T-cell (primary cell): ENCODE results near the gene PCDHGA3. TPM values are rescaled to one million over a fixed set of nuclear protein-coding genes. Genes with fewer than 3 reads are reported as not detected.

Experiments used
- ATAC-seq, 4 experiments: fragments of 200-7000 bp in 3 of 4; fragments of 150-1000 bp in 1 of 4; cut with Tn5 transposase; replicated peaks in 1 of 4; 1 replicate in 3 of 4; 2 replicates in 1 of 4; pipeline ENCODE4 v1.10.0; 2021; ENCODE audit warnings: moderate library complexity in 3 of 4, mild to moderate bottlenecking in 2 of 4, moderate number of reproducible peaks in 1 of 4
- CTCF ChIA-PET, 2 donors: fragments of 300-600 bp; sonication (Branson Sonifier 250); formaldehyde crosslinking; loops; one replicate each; lab custom pipeline; 2022; ENCODE audit warnings: antibody characterized with exemption in 2 of 2; lab: Charles Lee
- POLR2A ChIA-PET, 2 donors: fragments of 300-600 bp; sonication (Branson Sonifier 250); formaldehyde crosslinking; loops; one replicate each; lab custom pipeline; 2022; ENCODE audit warnings: antibody characterized with exemption in 2 of 2; lab: Charles Lee
- DNase-seq, 35 experiments: peaks; one replicate each; pipeline versions ENCODE4 v3.0.0 to v3.0.0-alpha.2; 2013 to 2023
- H3K27ac ChIP-seq: one replicate; pipeline ENCODE4 v1.5.1; 2013; ENCODE audit warnings: low read length
- H3K27me3 ChIP-seq, 2 experiments: replicated peaks in 1 of 2; 1 replicate in 1 of 2; 2 replicates in 1 of 2; pipeline versions ENCODE4 v1.6.1 to v1.7.0; 2013; ENCODE audit warnings: low read length in 1 of 2, mixed read lengths in 1 of 2; ENCODE audit not compliant: control insufficient read depth in 2 of 2, insufficient read depth in 2 of 2; ENCODE audit errors: extremely low read depth in 1 of 2
- H3K36me3 ChIP-seq, 2 donors: 1 replicate in 1 of 2; 2 replicates in 1 of 2; pipeline versions ENCODE4 v1.6.1 to v1.7.0; 2013; ENCODE audit warnings: low read length in 1 of 2; ENCODE audit not compliant: control insufficient read depth in 2 of 2, insufficient read depth in 1 of 2; ENCODE audit errors: extremely low read depth in 1 of 2
- H3K4me1 ChIP-seq, 2 experiments: 1 replicate in 1 of 2; 2 replicates in 1 of 2; pipeline versions ENCODE4 v1.6.1 to v1.7.0; 2013; ENCODE audit warnings: low read length in 2 of 2, mixed read lengths in 1 of 2; ENCODE audit not compliant: insufficient read depth in 2 of 2, control insufficient read depth in 1 of 2; ENCODE audit errors: extremely low read depth in 1 of 2
- H3K4me3 ChIP-seq, 2 donors: 1 replicate in 1 of 2; 2 replicates in 1 of 2; pipeline versions ENCODE4 v1.5.1 to v1.7.0; 2013; ENCODE audit warnings: mild to moderate bottlenecking in 2 of 2, low read length in 1 of 2, moderate library complexity in 1 of 2; ENCODE audit not compliant: control insufficient read depth in 1 of 2; ENCODE audit errors: extremely low read depth in 1 of 2
- H3K9me3 ChIP-seq: 2 replicates; pipeline ENCODE4 v1.7.0; 2013
- H3K27ac Mint-ChIP-seq, 2 donors: one replicate each; pipeline ENCODE4 v1.8.0; 2020 to 2021; ENCODE audit warnings: mild to moderate bottlenecking in 2 of 2, mixed read lengths in 2 of 2
- H3K27me3 Mint-ChIP-seq, 2 donors: one replicate each; pipeline ENCODE4 v1.8.0; 2021 to 2022; ENCODE audit warnings: mixed read lengths in 2 of 2
- H3K36me3 Mint-ChIP-seq: one replicate; pipeline ENCODE4 v1.8.0; 2021; ENCODE audit warnings: mixed read lengths
- H3K4me1 Mint-ChIP-seq, 3 donors: one replicate each; pipeline ENCODE4 v1.8.0; 2020 to 2022; ENCODE audit warnings: mixed read lengths in 3 of 3, mild to moderate bottlenecking in 1 of 3
- H3K4me3 Mint-ChIP-seq, 3 donors: one replicate each; pipeline ENCODE4 v1.8.0; 2020 to 2022; ENCODE audit warnings: mild to moderate bottlenecking in 3 of 3, mixed read lengths in 3 of 3, moderate library complexity in 3 of 3
- H3K9me3 Mint-ChIP-seq, 3 donors: one replicate each; pipeline ENCODE4 v1.8.0; 2020 to 2022; ENCODE audit warnings: mixed read lengths in 3 of 3
- WGBS: methylation state at CpG from one replicate; pipeline ENCODE4 v1.1.5; 2013; ENCODE audit warnings: missing lambda C conversion rate; ENCODE audit not compliant: insufficient coverage; 5-methylcytosine and 5-hydroxymethylcytosine counted together
- total RNA-seq, 35 experiments: library from RNA in 6 of 35; stranded (reverse) in 6 of 35; fragments of 120-200 nt in 1 of 35; gene quantifications; one replicate each; pipeline versions ENCODE4 v1.2.1 to v1.2.4 and lab custom pipeline; 2013 to 2026

PCDHGA3 gene
- total RNA-seq, 5 donors from 2014 or later (not counting 1 experiment from before 2014, with no cell fraction given), result 0.09 to 0.20 TPM; not detected in 3

GRCh38 chr5:141360685-141361084, 17.1 kb downstream of the PCDHGA3 start:
- Histone ChIP-seq H3K4me1 (no peaks in the 10 kb centered on the region), H3K27ac (no peak overlapping the region), H3K4me3 (peak overlapping the region in 1 of 2 donors; percentile 58), H3K9me3 (peaks cover 8% of the 10 kb centered on the region), H3K36me3 (peaks cover 0 to 4% of the 10 kb centered on the region in 2 donors), H3K27me3 (peaks cover 29 to 54% of the 10 kb centered on the region in 2 experiments)
- Mint-ChIP-seq H3K27me3 (peaks cover 74 to 91% of the 10 kb centered on the region in 2 donors), H3K4me1 (peaks cover 0 to 2% (median 0%) of the 10 kb centered on the region in 3 donors), H3K36me3 (peaks cover 20% of the 10 kb centered on the region), H3K27ac (no peak overlapping the region), H3K4me3 (no peak overlapping the region), H3K9me3 (peaks cover 28 to 55% (median 54%) of the 10 kb centered on the region in 3 donors)
- ChIA-PET CTCF (interaction anchor here in 1 of 2 donors (1.1 kb wide), 1 partner anchor 203 kb away, joined by 8 read pairs; no protein-coding TSS in a partner anchor), POLR2A (no interaction called here)
- DNase-seq (no peak), ATAC-seq (no peak)
- WGBS, result 64% methylated on average over 11 of the region's 15 CpGs

DNA sequence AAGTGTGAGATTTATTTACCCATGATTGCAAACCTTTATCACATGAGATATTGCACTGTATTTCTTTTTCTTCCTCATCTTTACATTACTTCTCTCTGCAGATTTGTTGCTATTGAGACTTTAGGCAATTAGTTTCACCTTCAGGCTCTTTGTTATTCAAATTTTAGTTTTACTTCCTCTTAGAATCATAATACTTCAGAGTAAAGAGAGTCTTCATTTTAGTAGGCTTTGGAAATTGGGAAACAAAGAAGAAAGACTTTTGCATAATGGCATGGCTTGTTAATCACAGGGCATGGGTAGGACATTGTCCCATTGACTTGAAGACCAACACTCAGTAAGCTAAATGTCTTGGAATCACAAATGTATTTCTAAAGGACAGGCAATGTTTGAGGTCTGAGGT, 19.1 kb downstream of the PCDHGA3 start:
- Histone ChIP-seq H3K27ac (no peak overlapping the region), H3K4me1 (no peaks in the 10 kb centered on the region), H3K27me3 (peaks cover 36 to 52% of the 10 kb centered on the region in 2 experiments), H3K9me3 (peaks cover 11% of the 10 kb centered on the region), H3K36me3 (peaks cover 0 to 4% of the 10 kb centered on the region in 2 donors), H3K4me3 (no peak overlapping the region)
- ChIA-PET POLR2A (no interaction called here), CTCF (no interaction called here)
- peak overlapping the region in 1 of 3 donors; percentile 7 for H3K4me3 Mint-ChIP-seq
- H3K4me1 Mint-ChIP-seq, result peaks cover 0 to 2% (median 0%) of the 10 kb centered on the region in 3 donors
- H3K27me3 Mint-ChIP-seq, result peaks cover 74 to 85% of the 10 kb centered on the region in 2 donors
- H3K36me3 Mint-ChIP-seq, result peaks cover 20% of the 10 kb centered on the region
- H3K27ac Mint-ChIP-seq, result no peak overlapping the region
- ATAC-seq (no peak), DNase-seq (no peak)
- H3K9me3 Mint-ChIP-seq, result peaks cover 23 to 48% (median 47%) of the 10 kb centered on the region in 3 donors

DNA sequence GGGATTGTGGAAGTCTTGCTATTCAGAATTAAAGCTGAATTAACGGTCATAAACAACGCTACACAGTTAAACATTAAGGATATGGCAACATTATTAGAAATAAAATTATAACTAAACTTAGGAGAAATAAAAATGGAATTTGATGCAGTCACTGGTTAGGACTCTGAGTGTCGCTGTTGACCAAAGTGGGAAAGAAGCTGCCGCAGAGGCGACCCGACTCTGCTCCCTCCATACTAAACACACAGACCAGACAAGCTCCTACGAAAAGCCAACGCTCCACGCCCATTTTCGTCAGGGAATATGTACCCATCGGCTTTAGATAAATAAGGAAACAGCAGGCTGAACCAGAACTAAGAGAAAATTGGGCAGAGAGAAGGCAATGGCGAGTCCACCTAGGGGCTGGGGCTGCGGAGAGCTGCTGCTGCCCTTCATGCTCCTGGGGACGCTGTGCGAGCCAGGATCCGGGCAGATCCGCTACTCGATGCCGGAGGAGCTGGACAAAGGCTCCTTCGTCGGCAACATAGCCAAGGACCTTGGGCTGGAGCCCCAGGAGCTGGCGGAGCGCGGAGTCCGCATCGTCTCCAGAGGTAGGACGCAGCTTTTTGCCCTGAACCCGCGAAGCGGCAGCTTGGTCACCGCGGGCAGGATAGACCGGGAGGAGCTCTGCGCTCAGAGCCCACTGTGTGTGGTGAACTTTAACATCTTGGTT, 20.5 kb downstream of the PCDHGA3 start, which contains the start of gene PCDHGA5:
Gene PCDHGA5 (plus strand): TSS at position 211 of the 709 bp plus-strand sequence. CDS start 169 bp downstream, at position 380.
- H3K4me3 ChIP-seq, result peak within 1 kb of the TSS in 1 of 2 donors; percentile 44
- H3K4me1 ChIP-seq, result no peaks in the 10 kb centered on the region
- Mint-ChIP-seq H3K27ac (no peak within 1 kb of the TSS), H3K9me3 (peaks cover 19 to 44% (median 41%) of the 10 kb centered on the region in 3 donors), H3K36me3 (peaks cover 20% of the 10 kb centered on the region), H3K4me3 (peak within 1 kb of the TSS in 1 of 3 donors; percentile 11), H3K27me3 (peaks cover 66 to 84% of the 10 kb centered on the region in 2 donors), H3K4me1 (peaks cover 0 to 2% (median 0%) of the 10 kb centered on the region in 3 donors)
- ChIA-PET CTCF (no interaction called here), POLR2A (no interaction called here)
- H3K27me3 ChIP-seq, result peaks cover 39 to 48% of the 10 kb centered on the region in 2 experiments
- WGBS, result 36% methylated on average over 27 of the region's 34 CpGs
- DNase-seq (no peak), ATAC-seq (no peak)
- H3K9me3 ChIP-seq, result peaks cover 11% of the 10 kb centered on the region
- H3K36me3 ChIP-seq, result peaks cover 0 to 4% of the 10 kb centered on the region in 2 donors
- H3K27ac ChIP-seq, result no peak within 1 kb of the TSS

DNA sequence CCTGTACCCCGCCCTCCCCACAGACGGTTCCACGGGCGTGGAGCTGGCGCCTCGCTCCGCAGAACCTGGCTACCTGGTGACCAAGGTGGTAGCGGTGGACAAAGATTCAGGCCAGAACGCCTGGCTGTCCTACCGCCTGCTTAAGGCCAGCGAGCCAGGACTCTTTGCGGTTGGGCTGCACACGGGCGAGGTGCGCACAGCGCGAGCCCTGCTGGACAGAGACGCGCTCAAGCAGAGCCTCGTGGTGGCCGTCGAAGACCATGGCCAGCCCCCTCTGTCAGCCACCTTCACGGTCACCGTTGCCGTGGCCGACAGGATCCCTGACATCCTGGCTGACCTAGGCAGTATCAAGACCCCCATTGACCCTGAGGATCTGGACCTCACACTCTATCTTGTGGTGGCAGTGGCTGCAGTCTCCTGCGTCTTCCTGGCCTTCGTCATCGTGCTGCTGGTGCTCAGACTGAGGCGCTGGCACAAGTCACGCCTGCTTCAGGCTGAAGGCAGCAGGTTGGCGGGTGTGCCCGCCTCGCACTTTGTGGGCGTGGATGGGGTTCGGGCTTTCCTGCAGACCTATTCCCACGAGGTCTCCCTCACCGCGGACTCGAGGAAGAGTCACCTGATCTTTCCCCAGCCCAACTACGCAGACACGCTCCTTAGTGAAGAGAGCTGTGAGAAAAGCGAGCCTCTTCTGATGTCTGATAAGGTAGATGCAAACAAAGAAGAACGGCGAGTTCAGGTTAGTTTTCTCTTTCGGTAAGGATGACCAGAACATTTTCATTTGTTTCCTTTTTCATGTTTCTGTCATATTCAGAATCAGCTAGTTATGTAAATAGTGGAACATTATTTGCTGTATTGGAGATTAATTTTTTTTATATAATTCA, 22.6 kb downstream of the PCDHGA3 start:
- peaks cover 0 to 8% of the 10 kb centered on the region in 2 donors for H3K36me3 ChIP-seq
- H3K9me3 Mint-ChIP-seq, result peaks cover 13 to 33% (median 28%) of the 10 kb centered on the region in 3 donors
- CTCF ChIA-PET, result no interaction called here

DNA sequence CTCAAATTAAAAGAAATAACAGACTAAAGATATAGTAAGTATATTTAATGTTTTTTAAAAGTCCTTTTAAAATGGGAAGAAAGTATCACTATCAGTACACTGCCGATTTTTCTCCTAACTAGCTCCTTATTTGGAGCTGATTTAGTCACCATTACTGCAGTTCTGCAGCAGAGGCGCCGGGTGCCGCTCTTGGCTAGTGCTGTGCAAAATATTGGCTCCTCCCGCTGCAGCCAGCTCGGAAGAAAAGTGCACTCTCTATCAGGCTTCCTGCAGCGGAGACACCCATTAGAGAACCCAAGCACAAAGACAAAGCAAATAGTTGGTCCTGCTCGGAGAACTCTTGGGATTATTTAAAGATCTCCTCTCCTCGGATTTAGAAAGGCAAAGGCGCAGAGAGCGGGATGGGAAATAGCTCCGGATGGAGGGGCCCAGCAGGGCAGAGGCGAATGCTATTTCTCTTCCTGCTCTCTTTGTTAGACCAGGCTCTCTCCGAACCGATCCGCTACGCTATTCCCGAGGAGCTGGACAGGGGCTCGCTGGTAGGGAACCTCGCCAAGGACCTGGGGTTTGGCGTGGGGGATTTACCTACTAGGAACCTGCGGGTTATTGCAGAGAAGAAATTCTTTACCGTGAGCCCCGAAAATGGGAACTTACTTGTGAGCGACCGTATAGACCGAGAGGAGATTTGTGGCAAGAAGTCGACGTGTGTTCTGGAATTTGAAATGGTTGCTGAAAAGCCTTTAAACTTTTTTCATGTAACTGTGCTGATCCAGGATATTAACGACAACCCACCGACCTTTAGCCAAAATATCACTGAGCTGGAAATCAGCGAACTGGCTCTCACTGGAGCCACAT, 26.6 kb downstream of the PCDHGA3 start, which contains the start of gene PCDHGB3:
Gene PCDHGB3 (plus strand): TSS at position 249 of the 855 bp plus-strand sequence. CDS start 153 bp downstream, at position 402.
- POLR2A ChIA-PET, result interaction anchor here in 1 of 2 donors (0.7 to 1.0 kb wide), 2 partner anchors 10 to 16 kb away, joined by 3 read pairs; partner anchors contain the start of gene PCDHGA4
- H3K36me3 Mint-ChIP-seq, result peaks cover 8% of the 10 kb centered on the region
- H3K4me1 Mint-ChIP-seq, result peaks cover 7 to 9% (median 8%) of the 10 kb centered on the region in 3 donors
- H3K4me3 ChIP-seq, result peak within 1 kb of the TSS; percentile 12 to 58
- no peak within 1 kb of the TSS for H3K27ac Mint-ChIP-seq
- H3K27ac ChIP-seq, result no peak within 1 kb of the TSS
- CTCF ChIA-PET, result interaction anchor here (0.7 to 2.5 kb wide), 16 partner anchors 11 to 1253 kb away, joined by 3 to 19 read pairs (median 4); partner anchors contain the start of genes PCDHGA1 (in 2 of the 2), PCDHGA10 (in 1 of the 2) and TAF7 (in 1 of the 2)
- H3K36me3 ChIP-seq, result peaks cover 0 to 4% of the 10 kb centered on the region in 2 donors
- H3K27me3 ChIP-seq, result peaks cover 32 to 61% of the 10 kb centered on the region in 2 experiments
- H3K9me3 Mint-ChIP-seq, result peaks cover 5 to 24% (median 22%) of the 10 kb centered on the region in 3 donors
- peaks cover 56 to 84% of the 10 kb centered on the region in 2 donors for H3K27me3 Mint-ChIP-seq
- ATAC-seq (peak in 3 of 4 experiments; percentile 52 to 85 (median 82)), DNase-seq (peak in 19 of 35 experiments; percentile 6 to 51 (median 25))
- WGBS, result 23% methylated on average over 27 of the region's 32 CpGs
- peaks cover 11% of the 10 kb centered on the region for H3K9me3 ChIP-seq
- peaks cover 0 to 7% of the 10 kb centered on the region in 2 experiments for H3K4me1 ChIP-seq
- H3K4me3 Mint-ChIP-seq, result peak within 1 kb of the TSS; percentile 66 to 80 (median 77)

More for the DNA sequence above, 22.6 kb downstream of the PCDHGA3 start:
- DNase-seq (no peak), ATAC-seq (no peak)
- H3K27ac Mint-ChIP-seq, result no peak overlapping the region
- H3K27me3 Mint-ChIP-seq, result peaks cover 66 to 83% of the 10 kb centered on the region in 2 donors
- H3K36me3 Mint-ChIP-seq, result peaks cover 12% of the 10 kb centered on the region
- Histone ChIP-seq H3K4me3 (peak overlapping the region in 1 of 2 donors; percentile 32), H3K27ac (no peak overlapping the region), H3K4me1 (peaks cover 0 to 4% of the 10 kb centered on the region in 2 experiments), H3K9me3 (peaks cover 11% of the 10 kb centered on the region), H3K27me3 (peaks cover 38 to 53% of the 10 kb centered on the region in 2 experiments)
- POLR2A ChIA-PET, result no interaction called here
- WGBS, result 52% methylated on average over 42 of the region's 46 CpGs
- H3K4me3 Mint-ChIP-seq, result no peak overlapping the region
- peaks cover 7 to 8% (median 7%) of the 10 kb centered on the region in 3 donors for H3K4me1 Mint-ChIP-seq
